ENCODE results near the gene ZNF566. TPM values are rescaled to one million over a fixed set of nuclear protein-coding genes. Genes with fewer than 3 reads are reported as not detected.

ZNF566 gene
- total and polyA plus RNA-seq, 2 of the 4 experiments (the other 2 are of a cell fraction) = 3.0 to 4.8 TPM

DNA sequence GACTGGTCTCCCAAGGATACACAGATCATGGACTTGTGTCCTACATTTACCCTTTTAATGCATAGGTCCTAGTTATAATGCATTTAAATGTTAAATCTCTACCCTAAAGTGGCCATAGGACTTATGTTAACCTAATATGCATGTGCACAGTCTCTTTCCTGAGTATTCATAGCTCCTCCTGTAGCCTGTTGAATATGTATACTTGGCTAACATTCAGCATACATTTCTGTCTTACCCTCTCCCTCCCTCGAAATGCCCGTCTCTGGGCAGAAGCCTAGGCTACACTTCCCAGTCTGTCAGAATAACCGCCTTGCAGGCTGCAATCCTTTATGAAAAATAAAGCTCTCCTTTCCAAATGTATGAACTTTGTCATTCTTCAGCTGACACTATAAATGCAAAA, 84.9 kb downstream of the ZNF566 start:
- Histone ChIP-seq H2AFZ (replicated peaks; ENCODE audit: low read length, poor library complexity) (no peak overlapping the region), H2AK5ac (ENCODE audit: low read depth, low read length) (no peak overlapping the region), H2BK15ac (ENCODE audit: low read depth, low read length) (no peak overlapping the region), H3K9me1 (ENCODE audit: insufficient read depth, low read length) (no peaks in the 10 kb centered on the region), H3K9ac (ENCODE audit: low read depth, low read length) (no peak overlapping the region), H3K56ac (ENCODE audit: extremely low read depth, insufficient read depth, low read length) (no peak overlapping the region), H3K4me3 (ENCODE audit: insufficient read depth, low read depth, low read length) (no peak overlapping the region), H2BK20ac (ENCODE audit: low read depth, low read length) (no peak overlapping the region), H3K4ac (ENCODE audit: low read depth, low read length) (no peak overlapping the region), H3K9me3 (ENCODE audit: control insufficient read depth, insufficient read depth, low read length) (peaks cover 3% of the 10 kb centered on the region; the same call in 1 of the 2 replicates), H3K4me2 (ENCODE audit: low read depth, low read length) (no peak overlapping the region), H2AK9ac (replicated peaks; ENCODE audit: low read depth, low read length, poor library complexity) (no peak overlapping the region), H3K18ac (ENCODE audit: low read depth, low read length) (no peak overlapping the region), H4K8ac (ENCODE audit: low read depth in 2 of 2, low read length in 2 of 2) (no peak overlapping the region), H2BK5ac (ENCODE audit: low read depth, low read length, poor library complexity, severe bottlenecking) (no peak overlapping the region), H4K91ac (ENCODE audit: insufficient read depth, low read depth, low read length) (no peak overlapping the region), H3K27me3 (ENCODE audit: control insufficient read depth, insufficient read depth, low read length) (no peaks in the 10 kb centered on the region), H2BK120ac (ENCODE audit: low read depth, low read length) (no peak overlapping the region), H3K23ac (ENCODE audit: low read depth, low read length) (no peak overlapping the region), H3K79me1 (ENCODE audit: low read depth in 1 of 2, low read length in 2 of 2) (peaks cover 0 to 4% of the 10 kb centered on the region in 2 experiments; a peak in 1 of 4 replicates), H3K4me1 (ENCODE audit: control insufficient read depth, insufficient read depth, low read length) (no peaks in the 10 kb centered on the region), H3K36me3 (ENCODE audit: control insufficient read depth, insufficient read depth, low read length) (peaks cover 41% of the 10 kb centered on the region), H3K27ac (ENCODE audit: insufficient read depth, low read length) (no peak overlapping the region), H3K14ac (replicated peaks; ENCODE audit: low read depth, low read length) (no peak overlapping the region), H4K5ac (ENCODE audit: low read depth, low read length) (no peak overlapping the region), H4K20me1 (ENCODE audit: insufficient read depth, low read length) (no peaks in the 10 kb centered on the region)
- ChIA-PET POLR2A (ENCODE audit: unreplicated experiment) (no interaction called here), CTCF (no interaction called here)
- no TSS peak for BruUV-seq (replicated peaks)
- dilution Hi-C loops (cut with HindIII; ENCODE audit: low sequenced_read_pairs, unreplicated experiment) (no loop called here), in situ Hi-C loops (cut with MboI; ENCODE audit: low sequenced_read_pairs) (no loop called here), intact Hi-C loops (cut with micrococcal nuclease) (no loop called here)
- no peak for ATAC-seq (ENCODE audit: low read depth)
- no CpG with 5 or more reads among the region's 3 CpGs for WGBS, 2 experiments (ENCODE audit: extremely low coverage in 2 of 2, insufficient read length in 1 of 2)
- TF ChIP-seq RCOR1 (IDR thresholded peaks at IDR 0.05; ENCODE audit: insufficient replicate concordance, low read length) (no peak), NFE2L2 (IDR thresholded peaks at IDR 0.05; ENCODE audit: low read depth, low read length) (no peak), MAZ (IDR thresholded peaks at IDR 0.05; ENCODE audit: borderline replicate concordance, low read depth, low read length) (no peak), SMC3 (IDR thresholded peaks at IDR 0.05; ENCODE audit: low read depth, low read length) (no peak), RAD21 (IDR thresholded peaks at IDR 0.05; ENCODE audit: low read length) (no peak), CHD1 (IDR thresholded peaks at IDR 0.05; ENCODE audit: low read depth, low read length) (no peak), USF2 (IDR thresholded peaks at IDR 0.05; ENCODE audit: low read depth, low read length) (no peak), BHLHE40 (IDR thresholded peaks at IDR 0.05; ENCODE audit: low read depth, low read length) (no peak), MAFK (IDR thresholded peaks at IDR 0.05; ENCODE audit: low read depth, low read length) (no peak), CEBPB (IDR thresholded peaks at IDR 0.05; ENCODE audit: low read depth, low read length) (no peak), FOS (IDR thresholded peaks at IDR 0.05; ENCODE audit: low read depth, low read length) (no peak), MXI1 (IDR thresholded peaks at IDR 0.05; ENCODE audit: borderline replicate concordance, low read depth, low read length) (no peak), RFX5 (IDR thresholded peaks at IDR 0.05; ENCODE audit: low read depth, low read length) (no peak)
- TF ChIP-seq, protein P1, sequence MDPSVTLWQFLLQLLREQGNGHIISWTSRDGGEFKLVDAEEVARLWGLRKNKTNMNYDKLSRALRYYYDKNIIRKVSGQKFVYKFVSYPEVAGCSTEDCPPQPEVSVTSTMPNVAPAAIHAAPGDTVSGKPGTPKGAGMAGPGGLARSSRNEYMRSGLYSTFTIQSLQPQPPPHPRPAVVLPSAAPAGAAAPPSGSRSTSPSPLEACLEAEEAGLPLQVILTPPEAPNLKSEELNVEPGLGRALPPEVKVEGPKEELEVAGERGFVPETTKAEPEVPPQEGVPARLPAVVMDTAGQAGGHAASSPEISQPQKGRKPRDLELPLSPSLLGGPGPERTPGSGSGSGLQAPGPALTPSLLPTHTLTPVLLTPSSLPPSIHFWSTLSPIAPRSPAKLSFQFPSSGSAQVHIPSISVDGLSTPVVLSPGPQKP (IDR thresholded peaks at IDR 0.05; ENCODE audit: borderline replicate concordance, low read depth, low read length) = no peak
- DNase-seq = no peak

All from IMR-90 (cell line).